GM18907 (cell line): ENCODE measurements around the gene CDKN3.
"Not testable (repeated sequence)": the region's sequence is repeated elsewhere in the genome, so short reads cannot be mapped to it uniquely, and the experiment has no call there.

Experiments used
- ATAC-seq: cut with Tn5 transposase; IDR thresholded peaks from one replicate; pipeline ENCODE4 v1.9.1; 2021; ENCODE audit warnings: mild to moderate bottlenecking, moderate library complexity; ENCODE audit not compliant: unreplicated experiment

Gene CDKN3

GRCh38 chr14:54420478-54421142 lies 23.8 kb downstream of the CDKN3 start:
- no peak for ATAC-seq

DNA sequence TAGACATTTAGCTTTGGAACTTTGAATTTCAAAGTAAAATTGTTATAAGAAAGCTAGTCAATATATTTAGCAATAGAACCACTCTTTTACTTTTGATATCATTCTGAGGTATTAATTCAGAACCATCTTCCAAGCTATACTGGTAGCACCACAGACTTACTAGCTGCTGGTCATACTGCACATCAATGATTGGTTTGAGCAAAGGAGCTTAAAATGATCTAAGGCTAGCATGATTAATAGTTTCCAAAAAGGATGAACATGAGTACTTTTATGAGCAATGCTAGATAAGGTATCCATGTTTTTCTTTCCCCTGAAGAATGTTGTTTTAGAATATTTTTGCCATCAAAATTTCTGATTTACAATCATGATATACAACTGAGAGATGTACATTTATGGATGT lies 27.2 kb downstream of the CDKN3 start:
- no peak for ATAC-seq

- no peak for ATAC-seq
Measured at GRCh38 chr14:54424479-54424901, 27.7 kb downstream of the CDKN3 start.

- ATAC-seq, result no peak
Measured at GRCh38 chr14:54425068-54425467, 28.3 kb downstream of the CDKN3 start.

DNA sequence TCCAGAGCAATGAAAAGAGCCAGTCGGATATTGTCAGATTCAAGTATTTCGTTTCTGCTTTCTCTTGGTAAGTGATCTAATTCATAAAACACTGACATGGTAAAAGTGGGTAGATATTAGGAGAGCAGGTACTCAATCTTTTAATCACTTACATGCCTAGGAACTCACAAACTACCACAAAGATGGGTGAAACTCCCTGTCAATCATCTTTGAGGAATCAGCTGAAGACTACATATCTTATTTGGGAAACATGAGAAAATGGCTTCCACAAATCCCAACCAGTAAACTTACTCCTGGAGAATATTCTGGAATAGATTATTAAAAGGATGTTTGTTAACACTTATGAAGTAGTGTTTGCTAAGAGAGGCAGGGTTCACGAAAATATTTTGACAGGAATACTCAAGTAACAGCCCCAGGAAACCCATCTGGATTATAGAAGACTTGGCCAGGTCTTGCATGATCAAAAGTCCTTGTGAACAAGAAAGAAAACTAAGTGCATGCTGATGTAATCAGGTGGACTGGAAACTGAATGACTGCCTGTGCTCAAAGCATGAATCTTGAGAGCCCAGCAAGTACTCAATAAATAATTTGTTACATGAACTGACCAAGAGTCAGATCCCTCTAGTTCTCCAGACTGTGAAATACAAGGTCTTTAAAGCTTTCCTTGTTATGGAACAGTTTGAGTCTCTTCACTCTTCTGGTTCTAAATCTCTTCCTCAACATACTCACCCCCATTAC lies 28.9 kb downstream of the CDKN3 start:
- ATAC-seq, result no peak

DNA sequence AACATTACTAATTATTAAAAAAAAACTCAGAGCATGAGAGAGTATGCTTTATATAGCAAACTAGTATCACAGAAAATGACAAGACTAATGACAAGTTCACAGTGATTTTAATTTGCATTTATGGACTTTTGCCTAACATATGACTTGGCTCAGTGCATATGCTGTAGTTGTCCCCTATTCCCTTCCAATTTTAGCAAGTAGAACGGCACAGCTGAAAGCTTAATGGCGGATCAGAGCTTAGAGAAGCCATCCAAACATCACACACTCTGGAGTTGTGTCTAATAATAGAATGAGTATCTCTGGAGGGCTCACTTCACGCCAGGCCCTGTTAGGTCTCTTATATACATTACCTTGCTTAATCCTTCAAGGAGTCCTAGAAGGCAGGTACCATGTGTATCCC lies 31.1 kb downstream of the CDKN3 start:
- ATAC-seq, result no peak

- no peak for ATAC-seq
Measured at GRCh38 chr14:54428527-54428926, 31.7 kb downstream of the CDKN3 start.

- no peak for ATAC-seq
Measured at GRCh38 chr14:54435500-54435981, 38.7 kb downstream of the CDKN3 start.

- not testable (repeated sequence) for ATAC-seq
Measured at GRCh38 chr14:54437954-54438353, 41.1 kb downstream of the CDKN3 start.

DNA sequence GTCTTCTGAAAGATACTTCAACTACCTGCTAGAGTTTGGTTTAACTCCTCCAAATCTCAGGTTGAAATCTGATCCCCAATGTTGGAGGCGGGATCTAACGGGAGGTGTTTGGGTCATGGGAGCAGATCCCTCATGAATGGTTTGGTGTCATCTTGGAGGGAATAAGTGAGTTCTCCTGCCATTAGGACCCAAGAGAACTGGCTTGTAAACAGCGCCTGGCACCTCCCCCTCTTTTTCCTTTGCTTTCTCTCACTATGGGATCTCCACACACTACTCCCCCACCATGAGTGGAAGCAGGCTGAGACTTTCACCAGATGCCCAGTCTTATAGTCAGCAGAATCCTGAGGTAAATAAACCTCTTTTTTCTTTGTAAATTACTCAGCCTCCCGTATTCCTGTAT lies 41.9 kb downstream of the CDKN3 start:
- ATAC-seq, result no peak

GRCh38 chr14:54440037-54440436 lies 43.2 kb downstream of the CDKN3 start:
- ATAC-seq, result no peak

- no peak for ATAC-seq
Measured at GRCh38 chr14:54440476-54440872, 43.7 kb downstream of the CDKN3 start.

GRCh38 chr14:54440873-54441868 lies 44.4 kb downstream of the CDKN3 start, which contains the start of gene CNIH1:
TSS of gene CNIH1 (minus strand) at chr14:54441374. CDS start at chr14:54441327, 47 bp downstream.
- peak; percentile 96 for ATAC-seq

DNA sequence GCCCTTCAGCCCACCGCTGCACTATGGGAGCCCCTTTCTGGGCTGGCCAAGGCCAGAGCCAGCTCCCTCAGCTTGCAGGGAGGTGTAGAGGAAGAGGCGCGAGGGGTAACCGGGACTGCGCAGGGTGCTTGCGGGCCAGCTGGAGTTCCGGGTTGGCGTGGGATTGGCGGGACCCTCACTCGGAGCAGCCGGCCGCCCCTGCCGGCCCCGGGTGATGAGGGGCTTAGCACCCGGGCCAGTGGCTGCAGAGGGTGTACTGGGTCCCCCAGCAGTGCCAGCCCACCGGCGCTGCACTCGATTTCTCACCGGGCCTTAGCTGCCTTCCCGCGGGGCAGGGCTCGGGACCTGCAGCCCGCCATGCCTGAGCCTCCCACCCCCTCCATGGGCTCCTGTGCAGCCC lies 46.2 kb downstream of the CDKN3 start:
- not testable (repeated sequence) for ATAC-seq

DNA sequence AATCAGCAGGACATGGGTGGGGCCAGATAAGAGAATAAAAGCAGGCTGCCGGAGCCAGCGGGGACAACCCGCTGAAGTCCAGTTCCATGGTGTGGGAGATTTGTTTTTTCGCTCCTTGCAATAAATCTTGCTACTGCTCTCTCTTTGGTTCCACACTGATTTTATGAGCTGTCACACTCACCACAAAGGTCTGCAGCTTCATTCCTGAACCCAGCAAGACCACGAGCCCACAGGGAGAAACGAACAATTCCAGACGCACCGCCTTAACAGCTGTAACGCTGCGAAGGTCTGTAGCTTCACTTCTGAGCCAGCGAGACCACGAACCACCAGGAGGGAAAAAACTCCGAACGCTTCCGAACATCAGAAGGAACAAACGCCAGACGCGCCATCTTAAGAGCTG lies 47.2 kb downstream of the CDKN3 start:
- no peak for ATAC-seq

GRCh38 chr14:54444681-54445080 lies 47.9 kb downstream of the CDKN3 start:
- ATAC-seq, result no peak

- ATAC-seq, result no peak
Measured at GRCh38 chr14:54446161-54446693, 49.4 kb downstream of the CDKN3 start.

DNA sequence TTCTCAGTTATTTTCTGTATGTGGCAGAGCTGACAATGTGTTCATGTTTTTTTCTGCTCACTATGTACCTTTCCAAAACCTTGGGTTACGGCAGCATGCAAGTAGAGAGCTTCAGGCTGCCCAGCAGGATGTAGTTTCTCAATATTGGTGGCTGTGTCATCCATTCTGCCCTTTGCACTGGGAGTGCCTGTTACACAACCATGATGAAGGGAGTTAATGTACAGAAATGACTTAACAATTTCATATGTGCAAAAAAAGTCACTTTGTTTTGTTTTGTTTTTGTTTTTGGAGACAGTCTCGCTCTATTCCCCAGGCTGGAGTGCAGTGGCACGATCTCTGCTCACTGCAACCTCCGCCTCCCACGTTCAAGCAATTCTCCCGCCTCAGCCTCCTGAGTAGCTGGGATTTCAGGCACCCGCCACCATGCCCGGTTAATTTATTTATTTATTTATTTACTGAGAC lies 50.5 kb downstream of the CDKN3 start:
- no peak for ATAC-seq

DNA sequence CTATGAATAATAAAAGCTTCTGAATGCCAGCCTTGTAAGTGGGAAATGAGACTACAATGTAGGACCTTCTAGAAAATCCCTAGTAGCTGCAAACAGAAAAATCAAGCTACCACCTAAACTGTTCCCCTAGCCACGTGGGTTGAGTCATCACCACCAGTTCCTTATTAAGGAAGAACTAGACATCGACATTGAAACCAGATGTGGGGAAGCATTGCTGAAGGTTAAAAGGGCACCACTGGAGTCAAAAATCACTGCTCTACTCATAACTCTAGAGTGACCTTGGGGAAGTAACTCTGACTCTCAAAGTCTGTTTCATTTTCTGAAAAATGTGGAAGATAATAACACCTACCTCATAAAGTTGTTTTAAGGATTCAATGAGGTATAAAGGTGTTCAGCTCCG lies 53.7 kb downstream of the CDKN3 start:
- peak; percentile 73 for ATAC-seq

DNA sequence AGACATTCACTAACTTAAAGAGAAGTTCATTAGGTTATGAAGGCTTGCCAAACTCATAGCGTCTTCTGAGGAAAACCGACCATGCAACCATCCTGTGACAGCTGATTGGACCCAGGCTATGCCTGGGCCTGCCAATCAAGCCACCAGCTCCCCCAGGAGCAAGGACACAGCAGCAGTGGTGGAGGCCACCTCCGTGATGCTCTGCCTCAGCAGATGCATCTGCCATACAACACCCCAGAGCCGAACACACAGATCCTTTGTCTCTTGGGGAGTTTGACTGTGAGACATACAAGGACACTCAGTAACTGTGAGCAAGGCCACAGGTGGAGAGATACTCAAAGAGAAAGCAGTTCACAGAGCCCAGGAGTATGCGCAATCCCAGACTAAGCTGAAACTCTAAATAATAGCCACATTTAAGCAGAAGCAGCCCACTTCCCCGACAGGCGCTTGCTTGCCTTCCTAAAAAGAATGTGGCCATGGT lies 54.4 kb downstream of the CDKN3 start:
- ATAC-seq, result no peak

- no peak for ATAC-seq
Measured at GRCh38 chr14:54451961-54452360, 55.2 kb downstream of the CDKN3 start.
